OCI-LY1 (cell line): Measurements from ENCODE around the gene CD164L2.
A peak's percentile ranks its signal among the peaks of the same experiment; 100 is the strongest.

Source experiments
- H2AFZ ChIP-seq: fragments of 200-600 bp; sonication (generic), shearing (Covaris generic); 2 replicates; pipeline ENCODE4 v1.6.0; 2014; ENCODE audit warnings: antibody characterized with exemption, mild to moderate bottlenecking, low read length
- H3F3A ChIP-seq: fragments of 200-600 bp; sonication (generic), shearing (Covaris generic); 2 replicates; pipeline ENCODE4 v1.6.0; 2014; ENCODE audit warnings: mild to moderate bottlenecking, antibody characterized with exemption, low read length, moderate library complexity; ENCODE audit not compliant: insufficient read depth
- H3K27ac ChIP-seq: fragments of 200-600 bp; sonication (generic); 2 replicates; pipeline ENCODE4 v1.5.1; 2014; ENCODE audit warnings: low read length, mixed run types, mild to moderate bottlenecking, low read depth; ENCODE audit not compliant: poor library complexity, severe bottlenecking
- H3K27me3 ChIP-seq: fragments of 200-600 bp; sonication (generic); 2 replicates; pipeline ENCODE4 v1.6.0; 2014; ENCODE audit warnings: antibody characterized with exemption, mild to moderate bottlenecking, low read length, moderate library complexity; ENCODE audit not compliant: insufficient read depth
- H3K36me3 ChIP-seq: fragments of 200-600 bp; sonication (generic); 2 replicates; pipeline ENCODE4 v1.6.1; 2014; ENCODE audit warnings: mild to moderate bottlenecking, antibody characterized with exemption, low read length, moderate library complexity, mixed read lengths; ENCODE audit not compliant: insufficient read depth
- H3K4me1 ChIP-seq: fragments of 200-600 bp; sonication (generic); 2 replicates; pipeline ENCODE4 v1.5.1; 2014; ENCODE audit warnings: mild to moderate bottlenecking, low read length, moderate library complexity; ENCODE audit not compliant: insufficient read depth, severe bottlenecking
- H3K4me2 ChIP-seq: fragments of 200-600 bp; sonication (generic), shearing (Covaris generic); 2 replicates; pipeline ENCODE4 v1.6.1; 2014; ENCODE audit warnings: low read length
- H3K4me3 ChIP-seq: fragments of 200-600 bp; sonication (generic); 2 replicates; pipeline ENCODE4 v1.5.1; 2014; ENCODE audit warnings: low read length, low read depth, mild to moderate bottlenecking, mixed read lengths; ENCODE audit not compliant: poor library complexity, severe bottlenecking
- H3K79me2 ChIP-seq: fragments of 200-600 bp; shearing (Covaris generic); 2 replicates; pipeline ENCODE4 v1.6.1; 2016; ENCODE audit warnings: mixed run types, low read length, mixed read lengths; ENCODE audit not compliant: insufficient read depth
- H3K9ac ChIP-seq: fragments of 200-600 bp; sonication (generic), shearing (Covaris generic); 2 replicates; pipeline ENCODE4 v1.6.1; 2014; ENCODE audit warnings: mild to moderate bottlenecking, low read length, mixed read lengths
- H3K9me2 ChIP-seq: fragments of 200-600 bp; sonication (generic), shearing (Covaris generic); 2 replicates; pipeline ENCODE4 v1.6.1; 2014; ENCODE audit warnings: low read depth, mild to moderate bottlenecking, low read length, mixed read lengths
- H3K9me3 ChIP-seq: fragments of 200-600 bp; shearing (Covaris generic); 2 replicates; pipeline ENCODE4 v1.6.1; 2014; ENCODE audit warnings: low read length, mixed read lengths
- H4K20me1 ChIP-seq: fragments of 200-600 bp; sonication (generic), shearing (Covaris generic); 2 replicates; pipeline ENCODE4 v1.6.0; 2016; ENCODE audit warnings: mild to moderate bottlenecking, low read length; ENCODE audit not compliant: insufficient read depth
- CTCF ChIP-seq: fragments of 200-600 bp; sonication (generic), shearing (Covaris generic); IDR thresholded peaks from 2 replicates; pipeline ENCODE4 v1.5.1; 2017; ENCODE audit warnings: mild to moderate bottlenecking, antibody characterized with exemption, low read length, moderate library complexity, mixed read lengths
- EZH2 ChIP-seq: fragments of 200-600 bp; sonication (generic), shearing (Covaris generic); IDR thresholded peaks from 2 replicates; pipeline ENCODE4 v1.8.0; 2017; ENCODE audit warnings: borderline replicate concordance, mixed run types, mild to moderate bottlenecking, antibody characterized with exemption, low read length, moderate library complexity, mixed read lengths

The CD164L2 gene

GRCh38 chr1:27403065-27403726 lies 20.1 kb upstream of the CD164L2 start:
- no peaks in the 10 kb centered on the region for H3K79me2 ChIP-seq
- H2AFZ ChIP-seq = no peak overlapping the region
- no peak for TF ChIP-seq EZH2
- TF ChIP-seq CTCF = peak; percentile 66
- no peaks in the 10 kb centered on the region for H3K27me3 ChIP-seq
- no peaks in the 10 kb centered on the region for H3F3A ChIP-seq
- H3K9me3 ChIP-seq = no peaks in the 10 kb centered on the region
- H3K4me3 ChIP-seq = peak overlapping the region; percentile 28
- no peaks in the 10 kb centered on the region for H4K20me1 ChIP-seq
- H3K27ac ChIP-seq = peak overlapping the region; percentile 94
- peaks cover 60% of the 10 kb centered on the region for H3K4me1 ChIP-seq
- H3K36me3 ChIP-seq = peaks cover 32% of the 10 kb centered on the region
- no peaks in the 10 kb centered on the region for H3K9me2 ChIP-seq
- H3K4me2 ChIP-seq = peak overlapping the region; percentile 65
- H3K9ac ChIP-seq = peak overlapping the region; percentile 52

DNA sequence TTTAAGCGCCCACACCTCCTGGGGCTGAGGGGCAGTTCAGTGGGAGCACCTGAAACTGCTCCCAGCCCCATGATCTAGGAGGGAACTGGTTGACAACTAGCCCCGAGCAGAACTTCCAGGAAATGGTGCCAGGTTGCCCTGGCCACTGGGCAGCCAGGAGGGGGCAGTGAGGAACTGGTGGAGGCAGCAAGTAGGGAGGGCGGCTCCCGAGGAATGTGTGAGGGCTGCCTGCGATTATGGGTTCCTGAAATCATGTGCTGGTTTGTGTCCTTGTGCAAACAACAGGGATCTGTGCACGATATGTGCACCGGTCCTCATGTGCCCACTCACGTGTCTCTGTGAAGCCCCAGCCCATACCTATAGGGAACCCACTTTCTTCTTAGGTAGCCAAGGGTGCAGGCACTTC lies 19.2 kb upstream of the CD164L2 start:
- no peaks in the 10 kb centered on the region for H3K27me3 ChIP-seq
- peaks cover 52% of the 10 kb centered on the region for H3K4me1 ChIP-seq
- no peak overlapping the region for H2AFZ ChIP-seq

GRCh38 chr1:27400963-27401341 lies 17.8 kb upstream of the CD164L2 start:
- peaks cover 12% of the 10 kb centered on the region; the same call in 1 of the 2 replicates for H3K36me3 ChIP-seq
- no peaks in the 10 kb centered on the region for H3K79me2 ChIP-seq
- no peaks in the 10 kb centered on the region for H3K9me3 ChIP-seq
- H4K20me1 ChIP-seq = no peaks in the 10 kb centered on the region
- peaks cover 38% of the 10 kb centered on the region for H3K4me1 ChIP-seq
- no peak overlapping the region for H3K27ac ChIP-seq
- H3K27me3 ChIP-seq = no peaks in the 10 kb centered on the region
- H2AFZ ChIP-seq = no peak overlapping the region
- H3F3A ChIP-seq = no peaks in the 10 kb centered on the region
- no peak overlapping the region for H3K4me3 ChIP-seq
- no peak overlapping the region for H3K9ac ChIP-seq
- H3K9me2 ChIP-seq = no peaks in the 10 kb centered on the region
- TF ChIP-seq EZH2 = no peak
- TF ChIP-seq CTCF = no peak
- H3K4me2 ChIP-seq = no peak overlapping the region

More for the DNA sequence above, 19.2 kb upstream of the CD164L2 start:
- Histone ChIP-seq H3K27ac (peak overlapping the region; percentile 94), H4K20me1 (no peaks in the 10 kb centered on the region), H3K9me3 (no peaks in the 10 kb centered on the region), H3K36me3 (peaks cover 23% of the 10 kb centered on the region), H3K79me2 (no peaks in the 10 kb centered on the region), H3K4me2 (peak overlapping the region; percentile 65; the same call in 1 of the 2 replicates), H3K4me3 (no peak overlapping the region), H3F3A (no peaks in the 10 kb centered on the region), H3K9me2 (no peaks in the 10 kb centered on the region), H3K9ac (peak overlapping the region; percentile 52; the same call in 1 of the 2 replicates)
- TF ChIP-seq CTCF = peak; percentile 21; the same call in 1 of the 2 replicates
- TF ChIP-seq EZH2 = no peak
